K562 (cell line): ENCODE measurements around the gene CHRM1. TPM values are rescaled to one million over a fixed set of nuclear protein-coding genes. Genes with fewer than 3 reads are reported as not detected.

ENCODE experiments used
- ATAC-seq: fragments of 200-7000 bp; cut with Tn5 transposase; 3 replicates; pipeline ENCODE4 v1.9.1; 2020; ENCODE audit warnings: moderate library complexity
- BruUV-seq: library from RNA; stranded (reverse); fragments of 400-500 nt; replicated peaks from 2 replicates; lab custom pipeline; 2021; lab: Mats Ljungman, UMichigan
- CTCF ChIA-PET: fragments of 300-600 bp; formaldehyde crosslinking; extraction: SDS; loops from one replicate; lab custom pipeline; 2021; ENCODE audit warnings: low intra/inter-chr PET ratio; lab: Yijun Ruan, JAX
- POLR2A ChIA-PET: fragments of 300-600, 350-650 bp; sonication (Branson Sonifier 250); formaldehyde crosslinking; extraction: SDS; loops from one replicate; lab custom pipeline; 2021; ENCODE audit warnings: antibody characterized with exemption, inconsistent platforms; lab: Yijun Ruan, JAX
- DNase-seq, 4 experiments: peaks; one replicate each; pipeline versions ENCODE4 v3.0.0 to v3.0.0-alpha.2; 2011 to 2018; ENCODE audit warnings: low spot score in 3 of 4, mixed read lengths in 3 of 4; ENCODE audit errors: extremely low read depth in 1 of 4
- FAIRE-seq: peaks from 2 replicates; lab custom pipeline; 2011; peaks lifted over from hg19 to GRCh38; lab: Jason Lieb, UNC
- H2AFZ ChIP-seq: 2 replicates; pipeline ENCODE4 v1.6.0; 2011; ENCODE audit warnings: low read depth, low read length, control low read depth, inconsistent platforms
- H3K27ac ChIP-seq: fragments of 200-600 bp; 3 replicates; pipeline ENCODE4 v1.8.0; 2011; ENCODE audit warnings: low read depth, mild to moderate bottlenecking, control low read depth, inconsistent platforms, low read length, moderate library complexity, mixed read lengths; ENCODE audit errors: extremely low read depth
- H3K27me3 ChIP-seq, 2 experiments: fragments of 300-600 bp in 1 of 2; 2 replicates in 1 of 2; 3 replicates in 1 of 2; pipeline versions ENCODE4 v1.6.0 to v1.8.0; 2011; ENCODE audit warnings: inconsistent platforms in 2 of 2, low read length in 2 of 2, mild to moderate bottlenecking in 1 of 2, mixed read lengths in 1 of 2, moderate library complexity in 1 of 2; ENCODE audit not compliant: control insufficient read depth in 2 of 2, insufficient read depth in 2 of 2
- H3K36me3 ChIP-seq: fragments of 300-600 bp; 3 replicates; pipeline ENCODE4 v1.8.0; 2011; ENCODE audit warnings: mild to moderate bottlenecking, low read length, inconsistent platforms; ENCODE audit not compliant: control insufficient read depth, insufficient read depth
- H3K4me1 ChIP-seq, 2 experiments: fragments of 200-600 bp in 1 of 2; replicated peaks in 1 of 2; 2 replicates in 1 of 2; 3 replicates in 1 of 2; pipeline versions ENCODE4 v1.5.1 to v1.8.0; 2011; ENCODE audit warnings: inconsistent platforms in 2 of 2, low read length in 2 of 2, mild to moderate bottlenecking in 1 of 2, mixed read lengths in 1 of 2, moderate library complexity in 1 of 2; ENCODE audit not compliant: control insufficient read depth in 2 of 2, insufficient read depth in 2 of 2
- H3K4me2 ChIP-seq: 2 replicates; pipeline ENCODE4 v1.6.1; 2011; ENCODE audit warnings: low read length, control low read depth, inconsistent platforms, mixed read lengths; ENCODE audit not compliant: insufficient read depth
- H3K4me3 ChIP-seq: fragments of 200-600 bp; sonication (generic), shearing (Covaris generic); 2 replicates; pipeline ENCODE4 v1.5.1; 2016; ENCODE audit warnings: control low read depth, inconsistent platforms
- H3K79me2 ChIP-seq: fragments of 200-600 bp; 3 replicates; pipeline ENCODE4 v1.8.0; 2011; ENCODE audit warnings: low read length, inconsistent platforms; ENCODE audit not compliant: control insufficient read depth, insufficient read depth
- H3K9ac ChIP-seq, 2 experiments: 2 replicates each; pipeline versions ENCODE4 v1.6.0 to v1.6.1; 2011; ENCODE audit warnings: low read depth in 2 of 2, low read length in 2 of 2, control low read depth in 1 of 2, inconsistent platforms in 1 of 2, mild to moderate bottlenecking in 1 of 2, mixed read lengths in 1 of 2; ENCODE audit not compliant: insufficient read depth in 1 of 2
- H3K9me1 ChIP-seq: one replicate; pipeline ENCODE4 v1.6.0; 2011; ENCODE audit warnings: inconsistent platforms, mild to moderate bottlenecking, low read length, moderate library complexity; ENCODE audit not compliant: control insufficient read depth, insufficient read depth
- H3K9me3 ChIP-seq: replicated peaks from 2 replicates; pipeline ENCODE4 v1.5.1; 2011; ENCODE audit warnings: low read depth, low read length, inconsistent platforms; ENCODE audit not compliant: control insufficient read depth, insufficient read depth
- H4K20me1 ChIP-seq: replicated peaks from 2 replicates; pipeline ENCODE4 v1.6.1; 2011; ENCODE audit warnings: low read length, inconsistent platforms, mixed read lengths; ENCODE audit not compliant: control insufficient read depth, insufficient read depth
- ARID3B ChIP-seq: fragments of 250-450 bp; sonication (Bioruptor Pico); IDR thresholded peaks from 2 replicates; pipeline ENCODE4 v1.4.0; 2020; ENCODE audit warnings: borderline replicate concordance
- ASH1L ChIP-seq: fragments of 450-650 bp; IDR thresholded peaks from 2 replicates; pipeline ENCODE4 v1.6.1; 2018; ENCODE audit warnings: borderline replicate concordance, mild to moderate bottlenecking, low read depth; ENCODE audit not compliant: partially characterized antibody
- BHLHE40 ChIP-seq: IDR thresholded peaks from 2 replicates; pipeline ENCODE4 v1.6.1; 2011; ENCODE audit warnings: low read length, improper control_type of control experiment
- BRF2 ChIP-seq: IDR thresholded peaks from 3 replicates; pipeline ENCODE4 v1.6.1; 2011; ENCODE audit warnings: borderline replicate concordance, mild to moderate bottlenecking; ENCODE audit not compliant: insufficient read length, insufficient read depth
- GATAD2B ChIP-seq: fragments of 450-650 bp; IDR thresholded peaks from 2 replicates; pipeline ENCODE4 v1.6.1; 2017; ENCODE audit warnings: mild to moderate bottlenecking, borderline replicate concordance
- HOXB6 ChIP-seq: fragments of 250-450 bp; sonication (Bioruptor Pico); IDR thresholded peaks from 2 replicates; pipeline ENCODE4 v1.5.1; 2022; ENCODE audit warnings: mild to moderate bottlenecking, borderline replicate concordance
- KAT2B ChIP-seq: IDR thresholded peaks from one replicate; pipeline ENCODE4 v1.6.1; 2012; ENCODE audit warnings: low read depth, mild to moderate bottlenecking, control low read depth, inconsistent platforms, low read length, moderate library complexity
- MAFK ChIP-seq: IDR thresholded peaks from 2 replicates; pipeline ENCODE4 v1.6.1; 2011; ENCODE audit warnings: low read length, improper control_type of control experiment
- PHTF2 ChIP-seq: fragments of 250-450 bp; sonication (Bioruptor Pico); IDR thresholded peaks from 2 replicates; pipeline ENCODE4 v1.5.0; 2021; ENCODE audit warnings: mild to moderate bottlenecking
- SAP30 ChIP-seq: fragments of 200-600 bp; sonication (generic); IDR thresholded peaks from 2 replicates; pipeline ENCODE4 v1.6.1; 2012; ENCODE audit warnings: borderline replicate concordance, low read depth, mild to moderate bottlenecking, moderate library complexity, low read length, control low read depth, inconsistent platforms; ENCODE audit not compliant: insufficient read depth, poor library complexity, severe bottlenecking
- SIX5 ChIP-seq, 2 experiments: IDR thresholded peaks; 2 replicates each; pipeline ENCODE4 v1.6.1; 2011; ENCODE audit warnings: low read length in 2 of 2, borderline replicate concordance in 1 of 2, low read depth in 1 of 2, mild to moderate bottlenecking in 1 of 2, moderate library complexity in 1 of 2; ENCODE audit not compliant: insufficient read depth in 1 of 2
- ZBTB12 ChIP-seq: fragments of 250-450 bp; sonication (Bioruptor Pico); IDR thresholded peaks from 2 replicates; pipeline ENCODE4 v1.4.0; 2020
- ZKSCAN8 ChIP-seq: fragments of 200-800 bp; sonication (Bioruptor generic); IDR thresholded peaks from 2 replicates; pipeline ENCODE4 v1.6.1; 2016; ENCODE audit warnings: missing genetic modification characterization, missing compliant biosample characterization
- ZNF274 ChIP-seq: IDR thresholded peaks from 2 replicates; pipeline ENCODE4 v1.6.1; 2011; ENCODE audit warnings: low read depth, mild to moderate bottlenecking, low read length, moderate library complexity, borderline replicate concordance
- ZNF780A ChIP-seq: fragments of 250-450 bp; sonication (Bioruptor Pico); IDR thresholded peaks from 2 replicates; pipeline ENCODE4 v1.5.0; 2021; ENCODE audit warnings: mild to moderate bottlenecking
- WGBS: fragments of 100-300 bp; shearing (Covaris generic); methylation state at CpG from one replicate; pipeline ENCODE4 v1.1.6; 2016; ENCODE audit warnings: low coverage, mixed read lengths; ENCODE audit not compliant: insufficient coverage; ENCODE audit errors: missing lambda C conversion rate; 5-methylcytosine and 5-hydroxymethylcytosine counted together
- in situ Hi-C: fragments of 300-500 bp; cut with MboI; formaldehyde crosslinking; loops from 4 replicates; pipeline ENCODE4 v1.15.0; 2018; ENCODE audit warnings: inconsistent platforms, mixed read lengths
- intact Hi-C: fragments of 100-400 bp; cut with micrococcal nuclease; formaldehyde crosslinking; loops from 2 replicates; pipeline ENCODE4 v1.14.2; 2022
- polyA plus RNA-seq, 8 experiments: library from polyadenylated mRNA; depleted of rRNA in 4 of 8; stranded (reverse) in 5 of 8; unstranded in 3 of 8; fragments of >200 nt; fragmentation: Nextera tagmentation in 2 of 8; fragmentation: Illumina TruSeq in 1 of 8; extraction: Ambion mirVana in 2 of 8; extraction: Trizol in 1 of 8; gene quantifications; 2 replicates each; pipeline versions ENCODE4 v1.2.1 to v1.2.3, GENCODE V29; 2011 to 2014; ENCODE audit warnings: inconsistent platforms in 1 of 8, missing spikeins in 1 of 8
- total RNA-seq, 7 experiments: library from RNA; depleted of rRNA in 6 of 7; stranded (reverse); fragments of >200 nt in 6 of 7; fragmentation: Illumina TruSeq in 2 of 7; extraction: Trizol in 2 of 7; gene quantifications; 2 replicates each; pipeline versions ENCODE4 v1.2.1 to v1.2.3, GENCODE V29; 2011 to 2021; ENCODE audit warnings: low replicate concordance in 1 of 7

The CHRM1 gene
- total and polyA plus RNA-seq, 9 of the 15 experiments (the other 6 are each of a cell fraction or from before 2014, with no cell fraction given) = not detected

GRCh38 chr11:62905296-62905695 lies 15.9 kb downstream of the CHRM1 start (continued):
- TF ChIP-seq HOXB6 (CRISPR knock-in tag) = no peak
- no peak for TF ChIP-seq ZNF780A (CRISPR knock-in tag)
- no peak for TF ChIP-seq ZKSCAN8 (CRISPR knock-in tag)
- TF ChIP-seq BRF2 = no peak

GRCh38 chr11:62902932-62903331 lies 18.2 kb downstream of the CHRM1 start:
- peaks cover 14 to 46% of the 10 kb centered on the region in 2 experiments for H3K27me3 ChIP-seq
- no peak for ATAC-seq
- FAIRE-seq = no peak
- in situ Hi-C loops (no loop called here), intact Hi-C loops (no loop called here)
- 0% methylated on average over 1 of the region's 1 CpG for WGBS
- no peaks in the 10 kb centered on the region for H4K20me1 ChIP-seq
- TF ChIP-seq BHLHE40 (no peak), PHTF2 (CRISPR knock-in tag) (no peak), SIX5 (IDR thresholded peaks at IDR 0.05; ENCODE audit: borderline replicate concordance in 1 of 2, insufficient read depth in 1 of 2, low read depth in 1 of 2, low read length in 2 of 2) (no peak), SAP30 (no peak), MAFK (no peak), KAT2B (no peak), ASH1L (no peak), ARID3B (no peak), ZBTB12 (no peak), ZNF274 (no peak), GATAD2B (no peak)
- H2AFZ ChIP-seq = no peak overlapping the region
- BruUV-seq = no TSS peak
- H3K4me1 ChIP-seq = peaks cover 0 to 6% of the 10 kb centered on the region in 2 experiments; a peak in 3 of 5 replicates
- H3K4me2 ChIP-seq = no peak overlapping the region
- no peak overlapping the region for H3K4me3 ChIP-seq
- POLR2A ChIA-PET = interaction anchor here (0.7 to 3.7 kb wide), 6 partner anchors 10 to 112 kb away, joined by 3 to 22 read pairs (median 4); partner anchors contain the start of gene SLC22A8
- H3K27ac ChIP-seq = no peak overlapping the region
- no peaks in the 10 kb centered on the region for H3K79me2 ChIP-seq
- H3K9me3 ChIP-seq = no peaks in the 10 kb centered on the region
- no peaks in the 10 kb centered on the region for H3K36me3 ChIP-seq
- no peak for DNase-seq
- CTCF ChIA-PET = no interaction called here
- no peak overlapping the region for H3K9ac ChIP-seq
- H3K9me1 ChIP-seq = no peaks in the 10 kb centered on the region
